Epithelial cell of esophagus (primary cell): ENCODE measurements around the gene PTBP1.
"Not testable (repeated sequence)": the region's sequence is repeated elsewhere in the genome, so short reads cannot be mapped to it uniquely, and the experiment has no call there.

Experiments used
- DNase-seq: peaks from one replicate; pipeline ENCODE4 v3.0.0; 2010; ENCODE audit warnings: low read depth
- H3K4me3 ChIP-seq: 2 replicates; pipeline ENCODE4 v1.5.1; 2011; ENCODE audit warnings: mild to moderate bottlenecking, low read length, control low read depth
- TF ChIP-seq, protein P1 (sequence below): IDR thresholded peaks from 2 replicates; pipeline ENCODE4 v1.5.1; 2011; ENCODE audit warnings: low read depth, mild to moderate bottlenecking, low read length, control low read depth, inconsistent platforms; ENCODE audit not compliant: insufficient read depth; ENCODE audit errors: missing control alignments

The PTBP1 gene

DNA sequence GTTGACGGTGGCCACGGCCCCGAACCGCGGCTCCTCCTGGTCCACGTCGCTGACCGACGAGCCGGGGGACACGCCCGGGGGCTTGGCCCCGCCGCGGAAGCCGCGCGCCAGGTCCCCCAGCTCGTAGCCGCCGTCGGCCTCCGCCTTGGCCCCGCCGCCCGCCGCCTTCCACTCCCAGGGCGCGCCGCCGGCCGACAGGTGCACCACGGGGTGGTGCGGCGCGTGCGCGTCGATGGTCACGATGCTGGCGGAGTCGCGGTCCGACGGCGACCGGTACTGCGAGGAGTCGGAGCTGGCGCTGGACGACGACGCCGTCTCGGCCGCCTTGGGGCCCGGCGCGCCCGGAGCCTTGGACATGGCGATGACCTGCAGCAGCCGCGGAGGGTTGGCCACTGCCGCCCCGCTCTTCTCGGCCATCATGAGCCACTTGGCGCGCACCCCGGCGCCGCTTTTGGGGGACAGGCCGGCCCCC, 15.5 kb downstream of the PTBP1 start:
- TF ChIP-seq, protein P1, sequence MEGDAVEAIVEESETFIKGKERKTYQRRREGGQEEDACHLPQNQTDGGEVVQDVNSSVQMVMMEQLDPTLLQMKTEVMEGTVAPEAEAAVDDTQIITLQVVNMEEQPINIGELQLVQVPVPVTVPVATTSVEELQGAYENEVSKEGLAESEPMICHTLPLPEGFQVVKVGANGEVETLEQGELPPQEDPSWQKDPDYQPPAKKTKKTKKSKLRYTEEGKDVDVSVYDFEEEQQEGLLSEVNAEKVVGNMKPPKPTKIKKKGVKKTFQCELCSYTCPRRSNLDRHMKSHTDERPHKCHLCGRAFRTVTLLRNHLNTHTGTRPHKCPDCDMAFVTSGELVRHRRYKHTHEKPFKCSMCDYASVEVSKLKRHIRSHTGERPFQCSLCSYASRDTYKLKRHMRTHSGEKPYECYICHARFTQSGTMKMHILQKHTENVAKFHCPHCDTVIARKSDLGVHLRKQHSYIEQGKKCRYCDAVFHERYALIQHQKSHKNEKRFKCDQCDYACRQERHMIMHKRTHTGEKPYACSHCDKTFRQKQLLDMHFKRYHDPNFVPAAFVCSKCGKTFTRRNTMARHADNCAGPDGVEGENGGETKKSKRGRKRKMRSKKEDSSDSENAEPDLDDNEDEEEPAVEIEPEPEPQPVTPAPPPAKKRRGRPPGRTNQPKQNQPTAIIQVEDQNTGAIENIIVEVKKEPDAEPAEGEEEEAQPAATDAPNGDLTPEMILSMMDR: no peak
- no peak overlapping the region for H3K4me3 ChIP-seq
- DNase-seq: no peak

GRCh38 chr19:813219-814151, 16.2 kb downstream of the PTBP1 start:
- no peak overlapping the region for H3K4me3 ChIP-seq
- TF ChIP-seq, protein P1: no peak
- DNase-seq: no peak

DNA sequence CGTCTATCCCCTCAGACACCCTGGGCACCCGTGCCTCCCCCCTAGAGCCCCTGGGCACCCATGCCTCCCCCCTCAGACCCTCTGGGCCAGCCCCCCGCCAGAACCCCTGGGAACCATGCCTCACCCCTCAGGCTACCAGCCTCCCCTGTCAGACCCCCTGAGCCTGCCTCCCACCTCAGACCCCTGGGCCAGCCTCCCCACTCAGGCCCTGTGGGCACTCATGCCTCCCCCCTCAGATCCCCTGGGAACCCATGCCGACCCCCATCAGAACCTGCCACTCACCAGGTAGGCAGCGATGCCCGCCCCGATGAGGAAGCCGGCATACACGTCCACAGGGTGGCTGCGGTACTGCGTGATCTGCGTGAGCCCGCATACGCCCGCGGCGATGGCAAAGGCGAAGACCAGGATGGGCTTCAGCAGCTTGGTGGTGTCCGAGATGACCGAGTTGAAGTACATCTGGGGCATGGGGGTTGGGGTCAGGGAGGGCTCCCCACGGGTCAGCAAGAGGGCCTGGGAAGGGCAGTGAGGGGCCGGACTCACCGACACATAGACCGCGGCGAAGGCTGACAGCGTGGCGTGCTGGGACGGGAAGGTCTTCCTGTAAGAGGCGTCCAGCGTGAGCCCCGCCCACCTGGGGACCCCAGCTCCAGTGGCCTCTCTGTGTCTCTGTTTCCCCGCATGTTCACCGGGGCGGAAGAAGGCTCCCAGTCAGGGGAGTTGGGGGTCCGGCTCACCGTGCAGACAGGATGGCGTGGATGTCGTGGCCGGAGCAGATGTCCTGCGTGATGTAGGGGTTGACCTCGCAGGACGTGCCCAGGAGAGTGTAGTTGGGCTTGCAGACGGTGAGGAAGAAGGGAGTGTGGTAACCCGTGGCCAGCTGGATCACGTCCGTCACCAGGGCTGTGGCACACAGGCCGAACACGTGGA, 17.2 kb downstream of the PTBP1 start:
- TF ChIP-seq, protein P1: no peak
- H3K4me3 ChIP-seq: no peak overlapping the region
- no peak for DNase-seq

DNA sequence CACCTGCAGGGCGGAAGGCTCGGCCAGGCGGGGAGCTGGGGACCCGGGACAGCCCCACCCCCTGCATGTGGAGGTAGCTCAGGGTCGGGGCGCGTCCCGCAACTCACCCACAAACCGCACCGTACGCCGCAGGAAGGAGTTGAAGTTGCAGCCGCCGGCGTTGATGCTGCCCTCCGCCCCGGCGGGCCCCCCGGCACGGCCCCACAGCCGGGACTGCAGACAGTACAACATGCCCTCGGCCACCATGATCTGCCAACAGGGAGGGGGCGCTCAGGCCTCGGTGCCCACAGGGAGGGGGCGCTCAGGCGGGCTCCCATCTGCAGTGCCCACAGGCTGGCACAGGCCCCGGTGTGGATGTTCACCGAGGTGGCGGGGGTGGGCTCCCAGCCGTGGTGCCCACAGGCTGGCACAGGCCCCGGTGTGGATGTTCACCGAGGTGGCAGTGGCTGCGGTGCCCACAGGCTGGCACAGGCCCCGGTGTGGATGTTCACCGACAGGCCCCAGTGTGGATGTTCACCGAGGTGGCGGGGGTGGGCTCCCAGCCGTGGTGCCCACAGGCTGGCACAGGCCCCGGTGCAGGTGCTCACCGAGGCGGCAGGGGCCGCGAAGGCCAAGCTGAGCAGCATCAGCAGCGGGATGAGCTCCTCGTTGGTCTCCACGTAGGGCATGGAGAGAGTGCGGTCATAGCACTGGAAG, 18.0 kb downstream of the PTBP1 start:
- DNase-seq: no peak
- H3K4me3 ChIP-seq: no peak overlapping the region
- TF ChIP-seq, protein P1: no peak

GRCh38 chr19:815775-816499, 18.7 kb downstream of the PTBP1 start:
- H3K4me3 ChIP-seq: no peak overlapping the region
- TF ChIP-seq, protein P1: no peak
- no peak for DNase-seq

DNA sequence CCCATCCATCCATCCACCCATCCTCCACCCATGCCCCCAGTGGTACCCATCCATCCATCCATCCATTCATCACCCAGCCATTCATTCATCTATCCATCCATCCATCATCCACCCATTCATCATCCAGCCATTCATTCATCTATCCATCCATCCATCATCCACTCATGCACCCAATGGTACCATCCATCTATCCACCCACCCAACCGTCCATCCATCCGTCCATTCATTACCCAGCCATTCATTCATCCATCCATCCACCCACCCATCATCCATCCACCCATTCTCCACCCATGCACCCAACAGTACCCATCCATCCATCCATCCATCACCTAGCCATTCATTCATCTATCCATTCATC, 19.2 kb downstream of the PTBP1 start:
- no peak overlapping the region for H3K4me3 ChIP-seq
- TF ChIP-seq, protein P1: no peak
- DNase-seq: no peak

- H3K4me3 ChIP-seq, DNase-seq: not testable (repeated sequence)
Measured at GRCh38 chr19:820212-820611, 23.0 kb downstream of the PTBP1 start.
